Central memory CD8-positive, alpha-beta T cell (primary cell): ENCODE results near the gene TNFRSF13B.
"Not testable (repeated sequence)": the region's sequence is repeated elsewhere in the genome, so short reads cannot be mapped to it uniquely, and the experiment has no call there.

Source experiments
- ATAC-seq: fragments of 150-1000 bp; cut with Tn5 transposase; replicated peaks from 2 replicates; pipeline ENCODE4 v1.10.0; 2022; ENCODE audit warnings: mild to moderate bottlenecking, moderate FRiP score, moderate number of reproducible peaks; ENCODE audit not compliant: poor library complexity, severe bottlenecking; ENCODE audit errors: extremely low read depth
- DNase-seq, 2 donors: peaks; one replicate each; pipeline ENCODE4 v3.0.0; 2021; ENCODE audit warnings: low spot score in 2 of 2
- H3K27ac Mint-ChIP-seq: one replicate; pipeline ENCODE4 v1.8.0; 2022; ENCODE audit warnings: low read depth, mild to moderate bottlenecking, moderate library complexity, mixed read lengths
- H3K27me3 Mint-ChIP-seq: one replicate; pipeline ENCODE4 v1.8.0; 2022; ENCODE audit warnings: mixed read lengths
- H3K36me3 Mint-ChIP-seq: one replicate; pipeline ENCODE4 v1.8.0; 2022; ENCODE audit warnings: mild to moderate bottlenecking, moderate library complexity, mixed read lengths; ENCODE audit not compliant: insufficient read depth
- H3K4me1 Mint-ChIP-seq: one replicate; pipeline ENCODE4 v1.8.0; 2022; ENCODE audit warnings: mixed read lengths
- H3K4me3 Mint-ChIP-seq: one replicate; pipeline ENCODE4 v1.8.0; 2022; ENCODE audit warnings: mild to moderate bottlenecking, moderate library complexity, mixed read lengths
- H3K9me3 Mint-ChIP-seq: one replicate; pipeline ENCODE4 v1.8.0; 2022; ENCODE audit warnings: mixed read lengths

Gene TNFRSF13B

GRCh38 chr17:17001076-17001777 is 29.3 kb upstream of the TNFRSF13B start:
- Mint-ChIP-seq H3K27me3 (no peaks in the 10 kb centered on the region), H3K36me3 (peaks cover 2% of the 10 kb centered on the region), H3K4me3 (no peak overlapping the region), H3K9me3 (no peaks in the 10 kb centered on the region), H3K4me1 (peaks cover 5% of the 10 kb centered on the region), H3K27ac (no peak overlapping the region)
- ATAC-seq, result no peak
- no peak for DNase-seq

GRCh38 chr17:16999931-17000625 is 28.2 kb upstream of the TNFRSF13B start:
- H3K4me3 Mint-ChIP-seq, result no peak overlapping the region
- H3K4me1 Mint-ChIP-seq, result peaks cover 5% of the 10 kb centered on the region
- no peak for ATAC-seq
- H3K27ac Mint-ChIP-seq, result no peak overlapping the region
- DNase-seq, result no peak
- no peaks in the 10 kb centered on the region for H3K9me3 Mint-ChIP-seq
- H3K27me3 Mint-ChIP-seq, result no peaks in the 10 kb centered on the region
- peaks cover 2% of the 10 kb centered on the region for H3K36me3 Mint-ChIP-seq

- H3K4me3 Mint-ChIP-seq, result no peak overlapping the region
- DNase-seq, result peak in 1 of 2 donors; percentile 70
- ATAC-seq, result peak; percentile 80
Observed at GRCh38 chr17:16997514-16998429, 25.9 kb upstream of the TNFRSF13B start.

GRCh38 chr17:16996726-16997125 is 24.8 kb upstream of the TNFRSF13B start:
- not testable (repeated sequence) for ATAC-seq, H3K4me3 Mint-ChIP-seq, H3K27me3 Mint-ChIP-seq, H3K27ac Mint-ChIP-seq, DNase-seq, H3K36me3 Mint-ChIP-seq, H3K4me1 Mint-ChIP-seq, H3K9me3 Mint-ChIP-seq

More at GRCh38 chr17:16997514-16998429, 25.9 kb upstream of the TNFRSF13B start:
- peaks cover 2% of the 10 kb centered on the region for H3K36me3 Mint-ChIP-seq
- no peaks in the 10 kb centered on the region for H3K27me3 Mint-ChIP-seq
- no peaks in the 10 kb centered on the region for H3K9me3 Mint-ChIP-seq
- no peak overlapping the region for H3K27ac Mint-ChIP-seq
- H3K4me1 Mint-ChIP-seq, result peaks cover 5% of the 10 kb centered on the region

- Mint-ChIP-seq H3K9me3 (no peaks in the 10 kb centered on the region), H3K4me1 (peaks cover 10% of the 10 kb centered on the region), H3K36me3 (peaks cover 4% of the 10 kb centered on the region), H3K4me3 (no peak overlapping the region), H3K27me3 (no peaks in the 10 kb centered on the region), H3K27ac (no peak overlapping the region)
- DNase-seq (no peak), ATAC-seq (no peak)
Observed at GRCh38 chr17:16995930-16996329, 24.0 kb upstream of the TNFRSF13B start.

- H3K4me3 Mint-ChIP-seq, result no peak overlapping the region
- H3K27ac Mint-ChIP-seq, result no peak overlapping the region
- peaks cover 23% of the 10 kb centered on the region for H3K4me1 Mint-ChIP-seq
- DNase-seq (no peak), ATAC-seq (no peak)
- H3K27me3 Mint-ChIP-seq, result no peaks in the 10 kb centered on the region
- peaks cover 2% of the 10 kb centered on the region for H3K36me3 Mint-ChIP-seq
- H3K9me3 Mint-ChIP-seq, result no peaks in the 10 kb centered on the region
Observed at GRCh38 chr17:16994631-16995030, 22.7 kb upstream of the TNFRSF13B start.

GRCh38 chr17:16991349-16992009 is 19.6 kb upstream of the TNFRSF13B start:
- peaks cover 7% of the 10 kb centered on the region for H3K36me3 Mint-ChIP-seq
- H3K4me1 Mint-ChIP-seq, result peaks cover 42% of the 10 kb centered on the region
- peak; percentile 52 for ATAC-seq
- no peaks in the 10 kb centered on the region for H3K27me3 Mint-ChIP-seq
- no peaks in the 10 kb centered on the region for H3K9me3 Mint-ChIP-seq
- H3K4me3 Mint-ChIP-seq, result peak overlapping the region; percentile 61
- peak overlapping the region; percentile 86 for H3K27ac Mint-ChIP-seq
- peak; percentile 61 to 71 for DNase-seq

DNA sequence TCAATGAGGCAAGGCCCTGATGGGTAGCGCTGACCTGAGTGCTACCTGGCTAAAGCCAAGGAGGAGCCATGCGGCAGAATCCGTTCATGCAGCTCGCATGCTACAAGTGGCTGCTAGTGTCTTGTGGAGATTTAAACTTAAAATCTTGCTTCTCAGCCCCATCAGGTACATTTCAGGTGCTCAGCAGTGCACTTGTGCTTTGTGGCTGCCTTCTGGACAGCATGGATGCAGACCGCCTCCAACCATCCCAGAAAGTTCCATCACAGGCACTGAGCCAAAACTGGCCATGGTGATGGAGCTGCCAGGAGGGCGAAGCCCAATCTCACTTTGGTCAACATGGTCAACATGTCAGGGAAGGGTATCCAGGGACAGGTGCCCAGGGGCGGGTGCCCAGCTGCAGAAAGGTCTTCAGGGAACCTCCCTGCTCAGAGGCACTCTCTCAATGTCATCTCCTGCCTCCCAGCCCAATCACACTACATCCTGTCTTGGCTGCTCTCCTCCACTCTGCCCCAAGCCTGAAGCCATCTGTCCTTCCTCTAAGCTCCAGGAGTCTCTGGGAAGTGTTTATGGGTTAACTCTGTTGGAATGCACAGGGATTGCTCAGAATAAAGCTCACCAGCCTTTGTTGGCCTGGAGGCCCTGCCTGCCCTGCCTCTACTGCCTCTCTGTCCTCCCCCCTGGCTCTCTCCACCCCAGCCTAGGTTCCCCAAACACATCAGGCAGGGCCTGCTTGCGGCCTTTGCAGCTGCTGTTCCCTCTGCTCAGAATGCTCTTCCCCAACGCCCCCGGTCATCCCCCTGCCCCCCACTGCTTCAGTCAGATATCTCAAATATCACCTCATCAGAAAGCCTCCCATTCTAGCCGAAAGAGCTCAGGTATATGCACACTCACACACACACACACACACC is 18.3 kb upstream of the TNFRSF13B start:
- H3K27ac Mint-ChIP-seq, result peak overlapping the region; percentile 86
- H3K9me3 Mint-ChIP-seq, result no peaks in the 10 kb centered on the region
- H3K36me3 Mint-ChIP-seq, result peaks cover 7% of the 10 kb centered on the region
- H3K27me3 Mint-ChIP-seq, result no peaks in the 10 kb centered on the region
- H3K4me1 Mint-ChIP-seq, result peaks cover 42% of the 10 kb centered on the region
- H3K4me3 Mint-ChIP-seq, result peak overlapping the region; percentile 67
- DNase-seq (no peak), ATAC-seq (no peak)

GRCh38 chr17:16989230-16989952 is 17.5 kb upstream of the TNFRSF13B start:
- Mint-ChIP-seq H3K4me1 (peaks cover 42% of the 10 kb centered on the region), H3K27me3 (no peaks in the 10 kb centered on the region), H3K36me3 (peaks cover 7% of the 10 kb centered on the region), H3K4me3 (peak overlapping the region; percentile 67), H3K9me3 (no peaks in the 10 kb centered on the region), H3K27ac (peak overlapping the region; percentile 86)
- no peak for DNase-seq
- ATAC-seq, result peak; percentile 29

DNA sequence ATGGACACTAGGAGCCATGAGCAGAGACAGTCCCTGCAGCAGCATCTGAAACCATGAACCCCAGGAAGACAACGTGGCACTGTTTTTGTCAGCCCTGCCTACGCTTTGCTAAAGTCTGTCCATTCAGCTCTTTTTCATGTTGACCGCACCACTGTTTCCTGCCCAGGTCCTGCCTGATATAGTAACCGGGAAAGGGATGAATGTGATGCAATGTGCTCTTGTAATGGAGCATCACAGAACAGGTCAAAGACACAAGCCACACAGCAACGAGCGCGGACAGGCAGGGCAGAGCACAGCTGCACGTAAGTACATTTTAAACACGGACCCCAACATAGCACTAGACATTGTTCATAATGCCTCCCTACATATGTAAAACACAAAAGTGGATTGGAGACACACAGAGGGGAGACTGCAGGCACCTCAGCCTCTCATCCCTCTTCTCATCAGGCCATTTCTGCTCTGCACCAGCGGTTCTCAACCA is 16.9 kb upstream of the TNFRSF13B start:
- H3K36me3 Mint-ChIP-seq, result peaks cover 7% of the 10 kb centered on the region
- peak overlapping the region; percentile 67 for H3K4me3 Mint-ChIP-seq
- H3K4me1 Mint-ChIP-seq, result peaks cover 42% of the 10 kb centered on the region
- no peaks in the 10 kb centered on the region for H3K9me3 Mint-ChIP-seq
- H3K27ac Mint-ChIP-seq, result peak overlapping the region; percentile 86
- ATAC-seq (peak; percentile 1), DNase-seq (no peak)
- no peaks in the 10 kb centered on the region for H3K27me3 Mint-ChIP-seq
